Measurements from ENCODE around the gene HS6ST3.

GRCh38 chr13:96772426-96772825 is 682.5 kb downstream of the HS6ST3 start:
- no peak for TF ChIP-seq EP300 (IDR thresholded peaks at IDR 0.05; ENCODE audit: low read depth)
- no peak for TF ChIP-seq CTCF (IDR thresholded peaks at IDR 0.05)

Data from transverse colon (tissue), 3 donors.